ENCODE results near the gene LPO. TPM values are rescaled to one million over a fixed set of nuclear protein-coding genes. Genes with fewer than 3 reads are reported as not detected.

The LPO gene
- total RNA-seq, 1 experiment from 2014 or later = 0.20 TPM

DNA sequence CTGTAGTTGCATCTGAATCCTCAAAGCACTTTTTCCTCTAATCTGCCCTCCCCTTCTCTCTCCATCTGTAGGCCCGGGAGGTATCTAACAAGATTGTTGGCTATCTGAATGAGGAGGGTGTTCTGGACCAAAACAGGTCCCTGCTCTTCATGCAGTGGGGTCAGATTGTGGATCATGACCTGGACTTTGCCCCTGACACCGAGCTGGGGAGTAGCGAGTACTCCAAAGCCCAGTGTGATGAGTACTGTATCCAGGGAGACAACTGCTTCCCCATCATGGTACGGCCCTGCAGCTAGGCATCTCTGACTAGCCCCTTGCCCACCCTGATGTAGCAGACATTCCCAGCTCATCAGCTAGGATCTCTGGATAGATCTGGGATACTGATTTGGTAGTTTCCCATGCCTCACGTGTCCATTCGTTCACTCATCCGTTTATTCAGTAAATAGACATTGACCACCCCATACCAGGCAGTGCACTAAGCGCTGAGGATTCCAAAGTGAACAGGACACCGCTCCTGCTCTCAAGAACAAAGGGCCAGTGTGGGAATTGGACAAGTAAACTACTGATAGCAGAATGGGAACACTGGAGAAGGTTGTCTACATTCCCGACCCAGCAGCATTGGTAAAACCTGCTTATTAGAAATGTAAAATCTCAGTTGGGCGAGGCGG, 12.1 kb downstream of the LPO start:
- H3K27ac Mint-ChIP-seq = no peak overlapping the region
- peaks cover 93% of the 10 kb centered on the region for H3K27me3 Mint-ChIP-seq (ENCODE audit: low read depth)
- ChIA-PET POLR2A (no interaction called here), CTCF (interaction anchor here (0.6 to 2.0 kb wide), 30 partner anchors 9 to 1382 kb away, joined by 3 to 31 read pairs (median 6); partner anchors contain the start of genes HSF5, LPO, MKS1 and RNF43)
- ATAC-seq = no peak
- DNase-seq (ENCODE audit: low spot score) = no peak
- peaks cover 5% of the 10 kb centered on the region for H3K36me3 Mint-ChIP-seq
- TF ChIP-seq TP53 (CRISPR knock-in tag; IDR thresholded peaks at IDR 0.05) = no peak
- 0 out of 2 replicates have a peak, but pooled peaks have one; percentile 10 for TF ChIP-seq GABPB1 (CRISPR knock-in tag; IDR thresholded peaks at IDR 0.05)
- TF ChIP-seq SMAD4 (CRISPR knock-in tag; IDR thresholded peaks at IDR 0.05) = no peak
- TF ChIP-seq MYBL2 (CRISPR knock-in tag; IDR thresholded peaks at IDR 0.05) = no peak
- TF ChIP-seq MXD4 (CRISPR knock-in tag; IDR thresholded peaks at IDR 0.05; ENCODE audit: borderline replicate concordance) = no peak
- TF ChIP-seq FOXP1 (CRISPR knock-in tag; IDR thresholded peaks at IDR 0.05; ENCODE audit: borderline replicate concordance) = no peak
- no peak for TF ChIP-seq FOXJ3 (CRISPR knock-in tag; IDR thresholded peaks at IDR 0.05; ENCODE audit: borderline replicate concordance)
- H3K4me3 Mint-ChIP-seq = no peak overlapping the region
- H3K9me3 Mint-ChIP-seq = peaks cover 7% of the 10 kb centered on the region
- peaks cover 16% of the 10 kb centered on the region for H3K4me1 Mint-ChIP-seq

DNA sequence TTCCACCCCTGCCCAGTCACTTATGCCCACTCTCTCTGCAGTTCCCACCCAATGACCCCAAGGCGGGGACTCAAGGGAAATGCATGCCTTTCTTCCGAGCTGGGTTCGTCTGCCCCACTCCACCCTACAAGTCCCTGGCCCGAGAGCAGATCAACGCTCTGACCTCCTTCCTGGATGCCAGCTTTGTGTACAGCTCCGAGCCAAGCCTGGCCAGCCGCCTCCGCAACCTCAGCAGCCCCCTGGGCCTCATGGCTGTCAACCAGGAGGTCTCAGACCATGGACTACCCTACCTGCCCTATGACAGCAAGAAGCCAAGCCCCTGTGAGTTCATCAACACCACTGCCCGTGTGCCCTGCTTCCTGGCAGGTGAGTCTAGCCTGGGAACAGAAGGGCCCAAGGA, 13.8 kb downstream of the LPO start:
- ChIA-PET CTCF (interaction anchor here (0.5 to 1.7 kb wide), 4 partner anchors 52 to 351 kb away, joined by 4 to 5 read pairs (median 4); no protein-coding TSS in a partner anchor), POLR2A (interaction anchor here (0.5 kb wide), 1 partner anchor 952 kb away, joined by 3 read pairs; no protein-coding TSS in a partner anchor)
- DNase-seq (ENCODE audit: low spot score) (no peak), ATAC-seq (no peak)
- H3K27me3 Mint-ChIP-seq (ENCODE audit: low read depth) = peaks cover 79% of the 10 kb centered on the region
- no peak overlapping the region for H3K4me3 Mint-ChIP-seq
- H3K4me1 Mint-ChIP-seq = peaks cover 12% of the 10 kb centered on the region
- H3K27ac Mint-ChIP-seq = no peak overlapping the region
- peaks cover 7% of the 10 kb centered on the region for H3K9me3 Mint-ChIP-seq
- TF ChIP-seq ZNF532 (CRISPR knock-in tag; IDR thresholded peaks at IDR 0.05; ENCODE audit: borderline replicate concordance) (no peak), HMGXB4 (CRISPR knock-in tag; IDR thresholded peaks at IDR 0.05) (no peak), MYBL2 (CRISPR knock-in tag; IDR thresholded peaks at IDR 0.05) (no peak), ZNF671 (CRISPR knock-in tag; IDR thresholded peaks at IDR 0.05) (no peak), SOX15 (CRISPR knock-in tag; IDR thresholded peaks at IDR 0.05) (no peak), USF2 (CRISPR knock-in tag; IDR thresholded peaks at IDR 0.05) (no peak), MLX (CRISPR knock-in tag; IDR thresholded peaks at IDR 0.05) (no peak), TP53 (CRISPR knock-in tag; IDR thresholded peaks at IDR 0.05) (no peak), ZNF396 (CRISPR knock-in tag; IDR thresholded peaks at IDR 0.05; ENCODE audit: borderline replicate concordance) (no peak)
- TF ChIP-seq, protein P1, sequence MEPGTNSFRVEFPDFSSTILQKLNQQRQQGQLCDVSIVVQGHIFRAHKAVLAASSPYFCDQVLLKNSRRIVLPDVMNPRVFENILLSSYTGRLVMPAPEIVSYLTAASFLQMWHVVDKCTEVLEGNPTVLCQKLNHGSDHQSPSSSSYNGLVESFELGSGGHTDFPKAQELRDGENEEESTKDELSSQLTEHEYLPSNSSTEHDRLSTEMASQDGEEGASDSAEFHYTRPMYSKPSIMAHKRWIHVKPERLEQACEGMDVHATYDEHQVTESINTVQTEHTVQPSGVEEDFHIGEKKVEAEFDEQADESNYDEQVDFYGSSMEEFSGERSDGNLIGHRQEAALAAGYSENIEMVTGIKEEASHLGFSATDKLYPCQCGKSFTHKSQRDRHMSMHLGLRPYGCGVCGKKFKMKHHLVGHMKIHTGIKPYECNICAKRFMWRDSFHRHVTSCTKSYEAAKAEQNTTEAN (CRISPR knock-in tag; IDR thresholded peaks at IDR 0.05) = no peak
- TF ChIP-seq, protein P2, sequence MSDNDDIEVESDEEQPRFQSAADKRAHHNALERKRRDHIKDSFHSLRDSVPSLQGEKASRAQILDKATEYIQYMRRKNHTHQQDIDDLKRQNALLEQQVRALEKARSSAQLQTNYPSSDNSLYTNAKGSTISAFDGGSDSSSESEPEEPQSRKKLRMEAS (CRISPR knock-in tag; IDR thresholded peaks at IDR 0.05) = no peak
- TF ChIP-seq, protein P3, sequence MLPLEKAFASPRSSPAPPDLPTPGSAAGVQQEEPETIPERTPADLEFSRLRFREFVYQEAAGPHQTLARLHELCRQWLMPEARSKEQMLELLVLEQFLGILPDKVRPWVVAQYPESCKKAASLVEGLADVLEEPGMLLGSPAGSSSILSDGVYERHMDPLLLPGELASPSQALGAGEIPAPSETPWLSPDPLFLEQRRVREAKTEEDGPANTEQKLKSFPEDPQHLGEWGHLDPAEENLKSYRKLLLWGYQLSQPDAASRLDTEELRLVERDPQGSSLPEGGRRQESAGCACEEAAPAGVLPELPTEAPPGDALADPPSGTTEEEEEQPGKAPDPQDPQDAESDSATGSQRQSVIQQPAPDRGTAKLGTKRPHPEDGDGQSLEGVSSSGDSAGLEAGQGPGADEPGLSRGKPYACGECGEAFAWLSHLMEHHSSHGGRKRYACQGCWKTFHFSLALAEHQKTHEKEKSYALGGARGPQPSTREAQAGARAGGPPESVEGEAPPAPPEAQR (CRISPR knock-in tag; IDR thresholded peaks at IDR 0.05) = no peak
- peaks cover 5% of the 10 kb centered on the region for H3K36me3 Mint-ChIP-seq
